ENCODE results near the gene MTR. TPM values are rescaled to one million over a fixed set of nuclear protein-coding genes. Genes with fewer than 3 reads are reported as not detected.

The MTR gene
- total RNA-seq, 1 experiment from 2014 or later: 24.6 TPM

DNA sequence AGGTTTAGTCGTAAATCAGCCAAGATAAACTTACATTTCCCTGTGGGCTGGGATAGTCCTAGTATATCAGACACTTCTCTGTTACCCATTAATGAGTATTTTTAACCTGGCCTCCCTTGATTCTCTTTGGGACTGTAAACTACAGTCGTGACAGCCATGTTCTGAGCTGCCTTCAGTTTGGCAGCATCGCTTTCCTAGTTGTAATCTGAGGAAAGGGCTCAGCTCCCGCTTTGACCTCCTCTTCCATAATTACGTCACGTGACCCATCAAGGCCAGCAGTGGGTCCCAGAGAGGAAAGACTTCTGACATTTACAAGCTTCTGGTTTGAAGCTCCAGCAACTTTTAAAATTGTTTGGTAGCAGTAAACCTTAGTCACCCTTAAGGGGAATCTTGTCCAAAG, 34.6 kb upstream of the MTR start (continued):
- TF ChIP-seq, protein P1, sequence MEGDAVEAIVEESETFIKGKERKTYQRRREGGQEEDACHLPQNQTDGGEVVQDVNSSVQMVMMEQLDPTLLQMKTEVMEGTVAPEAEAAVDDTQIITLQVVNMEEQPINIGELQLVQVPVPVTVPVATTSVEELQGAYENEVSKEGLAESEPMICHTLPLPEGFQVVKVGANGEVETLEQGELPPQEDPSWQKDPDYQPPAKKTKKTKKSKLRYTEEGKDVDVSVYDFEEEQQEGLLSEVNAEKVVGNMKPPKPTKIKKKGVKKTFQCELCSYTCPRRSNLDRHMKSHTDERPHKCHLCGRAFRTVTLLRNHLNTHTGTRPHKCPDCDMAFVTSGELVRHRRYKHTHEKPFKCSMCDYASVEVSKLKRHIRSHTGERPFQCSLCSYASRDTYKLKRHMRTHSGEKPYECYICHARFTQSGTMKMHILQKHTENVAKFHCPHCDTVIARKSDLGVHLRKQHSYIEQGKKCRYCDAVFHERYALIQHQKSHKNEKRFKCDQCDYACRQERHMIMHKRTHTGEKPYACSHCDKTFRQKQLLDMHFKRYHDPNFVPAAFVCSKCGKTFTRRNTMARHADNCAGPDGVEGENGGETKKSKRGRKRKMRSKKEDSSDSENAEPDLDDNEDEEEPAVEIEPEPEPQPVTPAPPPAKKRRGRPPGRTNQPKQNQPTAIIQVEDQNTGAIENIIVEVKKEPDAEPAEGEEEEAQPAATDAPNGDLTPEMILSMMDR (IDR thresholded peaks at IDR 0.05 in 2 of 3, conservative IDR thresholded peaks at IDR 0.05 in 1 of 3; ENCODE audit: borderline replicate concordance in 1 of 3, insufficient read depth in 1 of 3, low read depth in 2 of 3, low read length in 2 of 3): no peak
- no peak for TF ChIP-seq POLR2A (IDR thresholded peaks at IDR 0.05; ENCODE audit: borderline replicate concordance, extremely low read depth, insufficient read depth, insufficient read length)
- TF ChIP-seq ATF3 (IDR thresholded peaks at IDR 0.05): no peak

DNA sequence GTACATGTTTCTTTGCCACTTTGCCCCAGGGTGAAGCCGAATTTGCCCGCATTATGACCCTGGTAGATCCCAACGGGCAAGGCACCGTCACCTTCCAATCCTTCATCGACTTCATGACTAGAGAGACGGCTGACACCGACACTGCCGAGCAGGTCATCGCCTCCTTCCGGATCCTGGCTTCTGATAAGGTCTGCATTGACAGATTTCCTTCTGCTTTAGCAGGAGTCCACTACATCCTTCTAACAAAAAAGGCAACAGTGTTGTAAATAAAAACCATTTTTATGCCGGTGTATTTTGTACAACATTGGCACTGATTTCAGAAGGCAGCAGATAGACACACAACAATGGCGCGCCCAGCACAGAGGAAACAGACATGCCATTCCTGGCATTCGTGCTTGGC, 34.1 kb upstream of the MTR start:
- ChIA-PET CTCF (no interaction called here), RAD21 (ENCODE audit: low non-redundant PET in 1 of 2, low total read pairs in 2 of 2, uncharacterized antibody in 2 of 2, unreplicated experiment in 2 of 2) (no interaction called here), POLR2A (no interaction called here)
- Histone ChIP-seq H3K27me3 (ENCODE audit: insufficient read depth, low read length) (no peaks in the 10 kb centered on the region), H3K4me1 (ENCODE audit: control insufficient read depth in 1 of 2, insufficient read depth in 2 of 2, low read length in 2 of 2) (no peaks in the 10 kb centered on the region), H3K27ac (ENCODE audit: low read depth, low read length) (no peak overlapping the region), H3K36me3 (ENCODE audit: control insufficient read depth in 1 of 2, insufficient read depth in 2 of 2, low read length in 2 of 2) (no peaks in the 10 kb centered on the region), H3K4me2 (ENCODE audit: low read length) (no peak overlapping the region), H2AFZ (ENCODE audit: low read depth, low read length, poor library complexity, severe bottlenecking) (no peak overlapping the region), H3K4me3 (replicated peaks in 1 of 2; ENCODE audit: low read depth in 1 of 2, low read length in 2 of 2) (no peak overlapping the region), H3K9me3 (ENCODE audit: control insufficient read depth in 1 of 2, insufficient read depth in 1 of 2, low read depth in 1 of 2, low read length in 2 of 2) (no peaks in the 10 kb centered on the region), H4K20me1 (ENCODE audit: insufficient read depth) (no peaks in the 10 kb centered on the region), H3K9ac (ENCODE audit: low read length) (no peak overlapping the region), H3K79me2 (ENCODE audit: insufficient read depth, low read length) (no peaks in the 10 kb centered on the region), H3K9me2 (ENCODE audit: insufficient read depth) (no peaks in the 10 kb centered on the region)
- intact Hi-C loops (cut with micrococcal nuclease): no loop called here
- DNase-seq (ENCODE audit: low read depth, low spot score) (no peak), ATAC-seq (no peak)
- no TSS peak for BruUV-seq (replicated peaks)
- TF ChIP-seq ATF3 (IDR thresholded peaks at IDR 0.05) (no peak), FOSL1 (IDR thresholded peaks at IDR 0.05; ENCODE audit: low read depth) (no peak), RAD21 (IDR thresholded peaks at IDR 0.05; ENCODE audit: low read depth) (no peak), SIN3A (IDR thresholded peaks at IDR 0.05; ENCODE audit: low read depth) (no peak), MAX (IDR thresholded peaks at IDR 0.05) (no peak), CEBPB (IDR thresholded peaks at IDR 0.05; ENCODE audit: low read depth) (no peak), ELF1 (IDR thresholded peaks at IDR 0.05; ENCODE audit: borderline replicate concordance, low read depth) (no peak), POLR2AphosphoS5 (IDR thresholded peaks at IDR 0.05; ENCODE audit: low read depth, low read length) (no peak), SP1 (IDR thresholded peaks at IDR 0.05; ENCODE audit: low read depth) (no peak), ZFX (IDR thresholded peaks at IDR 0.05) (no peak), SRF (IDR thresholded peaks at IDR 0.05; ENCODE audit: low read depth) (no peak)
- TF ChIP-seq, protein P1 (IDR thresholded peaks at IDR 0.05 in 2 of 3, conservative IDR thresholded peaks at IDR 0.05 in 1 of 3; ENCODE audit: borderline replicate concordance in 1 of 3, insufficient read depth in 1 of 3, low read depth in 2 of 3, low read length in 2 of 3): no peak
- TF ChIP-seq, protein P2, sequence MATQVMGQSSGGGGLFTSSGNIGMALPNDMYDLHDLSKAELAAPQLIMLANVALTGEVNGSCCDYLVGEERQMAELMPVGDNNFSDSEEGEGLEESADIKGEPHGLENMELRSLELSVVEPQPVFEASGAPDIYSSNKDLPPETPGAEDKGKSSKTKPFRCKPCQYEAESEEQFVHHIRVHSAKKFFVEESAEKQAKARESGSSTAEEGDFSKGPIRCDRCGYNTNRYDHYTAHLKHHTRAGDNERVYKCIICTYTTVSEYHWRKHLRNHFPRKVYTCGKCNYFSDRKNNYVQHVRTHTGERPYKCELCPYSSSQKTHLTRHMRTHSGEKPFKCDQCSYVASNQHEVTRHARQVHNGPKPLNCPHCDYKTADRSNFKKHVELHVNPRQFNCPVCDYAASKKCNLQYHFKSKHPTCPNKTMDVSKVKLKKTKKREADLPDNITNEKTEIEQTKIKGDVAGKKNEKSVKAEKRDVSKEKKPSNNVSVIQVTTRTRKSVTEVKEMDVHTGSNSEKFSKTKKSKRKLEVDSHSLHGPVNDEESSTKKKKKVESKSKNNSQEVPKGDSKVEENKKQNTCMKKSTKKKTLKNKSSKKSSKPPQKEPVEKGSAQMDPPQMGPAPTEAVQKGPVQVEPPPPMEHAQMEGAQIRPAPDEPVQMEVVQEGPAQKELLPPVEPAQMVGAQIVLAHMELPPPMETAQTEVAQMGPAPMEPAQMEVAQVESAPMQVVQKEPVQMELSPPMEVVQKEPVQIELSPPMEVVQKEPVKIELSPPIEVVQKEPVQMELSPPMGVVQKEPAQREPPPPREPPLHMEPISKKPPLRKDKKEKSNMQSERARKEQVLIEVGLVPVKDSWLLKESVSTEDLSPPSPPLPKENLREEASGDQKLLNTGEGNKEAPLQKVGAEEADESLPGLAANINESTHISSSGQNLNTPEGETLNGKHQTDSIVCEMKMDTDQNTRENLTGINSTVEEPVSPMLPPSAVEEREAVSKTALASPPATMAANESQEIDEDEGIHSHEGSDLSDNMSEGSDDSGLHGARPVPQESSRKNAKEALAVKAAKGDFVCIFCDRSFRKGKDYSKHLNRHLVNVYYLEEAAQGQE (IDR thresholded peaks at IDR 0.05; ENCODE audit: low read depth): no peak

Measured in HCT116 (cell line).